Right lobe of liver (tissue), 6 donors: ENCODE measurements around the gene RUNDC3A. TPM values are rescaled to one million over a fixed set of nuclear protein-coding genes. Genes with fewer than 3 reads are reported as not detected.

Source experiments
- ATAC-seq, 4 donors: fragments of 200-7000 bp; cut with Tn5 transposase; one replicate each; pipeline ENCODE4 v1.9.1; 2020; ENCODE audit warnings: mild to moderate bottlenecking in 4 of 4, moderate library complexity in 4 of 4
- DNase-seq, 3 donors: peaks; one replicate each; pipeline ENCODE4 v3.0.0-alpha.2; 2020
- H3K27ac ChIP-seq, 3 donors: fragments of 200-600 bp; one replicate each; pipeline ENCODE4 v1.8.0; 2022
- H3K27me3 ChIP-seq, 2 donors: fragments of 200-600 bp; one replicate each; pipeline ENCODE4 v1.8.0; 2022
- H3K36me3 ChIP-seq, 4 donors: fragments of 200-600 bp; sonication (generic) in 1 of 4; one replicate each; pipeline versions ENCODE4 v1.5.1 to v1.8.0; 2017 to 2022; ENCODE audit warnings: control low read depth in 1 of 4
- H3K4me1 ChIP-seq, 4 donors: fragments of 200-600 bp; sonication (generic) in 1 of 4; one replicate each; pipeline versions ENCODE4 v1.5.1 to v1.8.0; 2017 to 2022; ENCODE audit warnings: control low read depth in 1 of 4
- H3K4me3 ChIP-seq, 3 donors: fragments of 200-600 bp; one replicate each; pipeline ENCODE4 v1.8.0; 2022
- H3K9me3 ChIP-seq, 4 donors: fragments of 200-600 bp; sonication (generic) in 1 of 4; one replicate each; pipeline versions ENCODE4 v1.5.1 to v1.8.0; 2017 to 2022; ENCODE audit warnings: control low read depth in 1 of 4
- CTCF ChIP-seq, 4 donors: fragments of 200-600 bp in 3 of 4; fragments of 450-650 bp in 1 of 4; IDR thresholded peaks; one replicate each; pipeline versions ENCODE4 v1.5.1 to v1.8.0; 2016 to 2022; ENCODE audit warnings: antibody characterized with exemption in 4 of 4, mild to moderate bottlenecking in 2 of 4
- POLR2A ChIP-seq: fragments of 450-650 bp; IDR thresholded peaks from one replicate; pipeline ENCODE4 v1.6.1; 2017; ENCODE audit warnings: antibody characterized with exemption, mild to moderate bottlenecking
- WGBS: methylation state at CpG from one replicate; pipeline ENCODE4 v1.1.6; 2018; ENCODE audit warnings: low coverage, low lambda C conversion rate; ENCODE audit not compliant: insufficient coverage; ENCODE audit errors: missing lambda C conversion rate; 5-methylcytosine and 5-hydroxymethylcytosine counted together
- intact Hi-C, 2 donors: fragments of 100-400 bp; cut with DNase I; formaldehyde crosslinking; loops; one replicate each; pipeline versions ENCODE4 v1.11.2 to v1.14.1; 2022
- total RNA-seq, 6 experiments: library from RNA; depleted of rRNA in 2 of 6; stranded (reverse); fragments of >200 nt in 2 of 6; fragmentation: NEBNext Ultra II Directional in 3 of 6; extraction: Animal tissue kit (Norgen Biotek cat#: 25700) in 3 of 6; gene quantifications; one replicate each; pipeline versions ENCODE4 v1.1.0 to v1.2.4, GENCODE V29; 2016 to 2023
- donor health status: DM: no; HTN: yes; CAD: no.
- donor health status: DM: no; HTN: no; CAD: no.
- donor health status: DM: no; HTN: no; CAD: no.
- donor health status: DM: no; HTN: yes; CAD: no.
- donor health status: DM: no; HTN: yes; CAD: no.

RUNDC3A gene
- total RNA-seq, 6 experiments from 2014 or later: 0.12 to 0.75 TPM; not detected in 4

GRCh38 chr17:44263345-44263902 is 45.0 kb upstream of the RUNDC3A start:
- WGBS: 88% methylated on average over 2 of the region's 7 CpGs
- ATAC-seq: no peak

GRCh38 chr17:44266402-44267164 is 41.8 kb upstream of the RUNDC3A start:
- Histone ChIP-seq H3K4me3 (no peak overlapping the region), H3K27ac (no peak overlapping the region), H3K36me3 (no peaks in the 10 kb centered on the region), H3K4me1 (no peaks in the 10 kb centered on the region), H3K27me3 (no peaks in the 10 kb centered on the region), H3K9me3 (no peaks in the 10 kb centered on the region)
- 24% methylated on average over 3 of the region's 9 CpGs for WGBS
- TF ChIP-seq CTCF (IDR thresholded peaks at IDR 0.05) (peak in 1 of 4 donors; percentile 22), POLR2A (no peak)
- DNase-seq: peak in 1 of 3 donors; percentile 37
- intact Hi-C loops: no loop called here
- peak; percentile 44 to 73 (median 59) for ATAC-seq

More at GRCh38 chr17:44263345-44263902, 45.0 kb upstream of the RUNDC3A start:
- Histone ChIP-seq H3K4me1 (no peaks in the 10 kb centered on the region), H3K4me3 (no peak overlapping the region), H3K36me3 (no peaks in the 10 kb centered on the region), H3K9me3 (no peaks in the 10 kb centered on the region), H3K27me3 (no peaks in the 10 kb centered on the region), H3K27ac (no peak overlapping the region)
- intact Hi-C loops: no loop called here
- DNase-seq: no peak
- TF ChIP-seq POLR2A (no peak), CTCF (IDR thresholded peaks at IDR 0.05) (no peak)

GRCh38 chr17:44267165-44267455 is 41.3 kb upstream of the RUNDC3A start:
- Histone ChIP-seq H3K4me3 (no peak overlapping the region), H3K9me3 (no peaks in the 10 kb centered on the region), H3K27ac (no peak overlapping the region), H3K27me3 (no peaks in the 10 kb centered on the region), H3K4me1 (no peaks in the 10 kb centered on the region), H3K36me3 (no peaks in the 10 kb centered on the region)
- WGBS: 86% methylated on average over 4 of the region's 5 CpGs
- no peak for TF ChIP-seq CTCF (IDR thresholded peaks at IDR 0.05)
- no peak for TF ChIP-seq POLR2A
- no peak for DNase-seq
- ATAC-seq: no peak
- intact Hi-C loops: no loop called here

GRCh38 chr17:44267818-44268490 is 40.4 kb upstream of the RUNDC3A start, which contains the start of gene SLC4A1:
Gene SLC4A1, minus strand, starts transcription at chr17:44268135. Its CDS starts 5,269 bp downstream, at chr17:44262866.
- TF ChIP-seq POLR2A (no peak), CTCF (IDR thresholded peaks at IDR 0.05) (no peak)
- no peaks in the 10 kb centered on the region for H3K4me1 ChIP-seq
- no peaks in the 10 kb centered on the region for H3K27me3 ChIP-seq
- H3K9me3 ChIP-seq: no peaks in the 10 kb centered on the region
- peak in 1 of 3 donors; percentile 40 for DNase-seq
- peak in 1 of 4 donors; percentile 25 for ATAC-seq
- no peak within 1 kb of the TSS for H3K4me3 ChIP-seq
- WGBS: 72% methylated on average over 3 of the region's 14 CpGs
- H3K36me3 ChIP-seq: no peaks in the 10 kb centered on the region
- intact Hi-C loops: no loop called here
- no peak within 1 kb of the TSS for H3K27ac ChIP-seq
